Spleen (tissue), 11 donors: ENCODE results near the gene CDK18. TPM values are rescaled to one million over a fixed set of nuclear protein-coding genes. Genes with fewer than 3 reads are reported as not detected.
A peak's percentile ranks its signal among the peaks of the same experiment; 100 is the strongest.

Experiments used
- DNase-seq: peaks from one replicate; pipeline ENCODE4 v3.0.0-alpha.2; 2020
- H3K27ac ChIP-seq, 8 donors: fragments of 200-600 bp; sonication (generic) in 7 of 8; 1 replicate in 4 of 8; 2 replicates in 4 of 8; pipeline versions ENCODE4 v1.5.0 to v1.8.0; 2016 to 2021; ENCODE audit warnings: inconsistent platforms in 4 of 8, mild to moderate bottlenecking in 4 of 8, moderate library complexity in 1 of 8
- H3K27me3 ChIP-seq, 7 donors: fragments of 200-600 bp; sonication (generic) in 6 of 7; replicated peaks in 1 of 7; 1 replicate in 4 of 7; 2 replicates in 3 of 7; pipeline versions ENCODE4 v1.5.0 to v1.8.0; 2016 to 2021; ENCODE audit warnings: inconsistent platforms in 3 of 7, mild to moderate bottlenecking in 1 of 7
- H3K36me3 ChIP-seq, 6 donors: fragments of 200-600 bp; sonication (generic) in 5 of 6; 1 replicate in 4 of 6; 2 replicates in 2 of 6; pipeline versions ENCODE4 v1.5.0 to v1.8.0; 2016 to 2021; ENCODE audit warnings: inconsistent platforms in 2 of 6
- H3K4me1 ChIP-seq, 6 donors: fragments of 200-600 bp; sonication (generic) in 5 of 6; 1 replicate in 3 of 6; 2 replicates in 3 of 6; pipeline versions ENCODE4 v1.5.0 to v1.8.0; 2016 to 2021; ENCODE audit warnings: inconsistent platforms in 3 of 6
- H3K4me3 ChIP-seq, 8 donors: fragments of 200-600 bp; sonication (generic) in 7 of 8; 1 replicate in 4 of 8; 2 replicates in 4 of 8; pipeline versions ENCODE4 v1.5.0 to v1.8.0; 2016 to 2021; ENCODE audit warnings: inconsistent platforms in 4 of 8, mild to moderate bottlenecking in 4 of 8, moderate library complexity in 2 of 8
- H3K9me3 ChIP-seq, 8 donors: fragments of 200-600 bp; sonication (generic) in 7 of 8; 1 replicate in 4 of 8; 2 replicates in 4 of 8; pipeline versions ENCODE4 v1.5.0 to v1.8.0; 2016 to 2021; ENCODE audit warnings: inconsistent platforms in 4 of 8
- POLR2A ChIP-seq, 3 donors: fragments of 450-650 bp; IDR thresholded peaks; one replicate each; pipeline ENCODE4 v1.5.1; 2017; ENCODE audit warnings: antibody characterized with exemption in 3 of 3, mild to moderate bottlenecking in 1 of 3
- POLR2AphosphoS5 ChIP-seq, 3 donors: sonication (generic); formaldehyde crosslinking; IDR thresholded peaks; one replicate each; pipeline ENCODE4 v1.5.1; 2017; ENCODE audit warnings: antibody characterized with exemption in 3 of 3
- WGBS, 5 donors: extraction: QIAGEN DNeasy Blood & Tissue Kit in 3 of 5; methylation state at CpG; one replicate each; pipeline versions ENCODE4 v1.1.5 to v1.1.7; 2013 to 2018; 5-methylcytosine and 5-hydroxymethylcytosine counted together
- intact Hi-C: fragments of 100-400 bp; cut with DNase I; formaldehyde crosslinking; loops from one replicate; pipeline ENCODE4 v1.15.0; 2023; ENCODE audit warnings: low total_unique reads
- polyA plus RNA-seq, 3 donors: library from polyadenylated mRNA; stranded (reverse); fragments of 200-250 nt; gene quantifications; one replicate each; pipeline ENCODE4 v1.2.1, GENCODE V29; 2013
- total RNA-seq, 7 donors: library from RNA; depleted of rRNA in 3 of 7; stranded (reverse); fragments of >200 nt in 3 of 7; fragmentation: NEBNext Ultra II Directional in 4 of 7; extraction: Animal tissue kit (Norgen Biotek cat#: 25700) in 4 of 7; gene quantifications; one replicate each; pipeline versions ENCODE4 v1.1.0 to v1.2.1, GENCODE V29; 2016 to 2021
- TF ChIP-seq, protein P1 (sequence below), 11 experiments: fragments of 200-600 bp in 7 of 11; fragments of 450-650 bp in 4 of 11; sonication (generic) in 4 of 11; IDR thresholded peaks in 8 of 11; conservative IDR thresholded peaks in 3 of 11; 1 replicate in 7 of 11; 2 replicates in 4 of 11; pipeline versions ENCODE4 v1.4.0 to v1.8.0; 2016 to 2021; ENCODE audit warnings: antibody characterized with exemption in 11 of 11, inconsistent platforms in 4 of 11, mild to moderate bottlenecking in 1 of 11
- donor health status: healthy with polysubstance abuse.
- donor health status: DM: no; HTN: no; CAD: no; lungs with moderate emphysema.
- donor health status: DM: no; HTN: no; CAD: no.
- donor health status: Bipolar disorder and iron deficiency.
- donor health status: healthy.
- donor health status: DM: no; HTN: no; CAD: no.
- donor health status: DM: yes; HTN: yes; CAD: no.

The CDK18 gene
- total and polyA plus RNA-seq, 10 donors: 3.5 to 25.3 (median 17.8) TPM

- Histone ChIP-seq H3K27me3 (peaks cover 0 to 73% (median 32%) of the 10 kb centered on the region in 7 donors), H3K4me1 (peaks cover 0 to 16% (median 12%) of the 10 kb centered on the region in 6 donors), H3K27ac (no peak overlapping the region), H3K4me3 (peak overlapping the region in 4 of 8 donors; percentile 28 to 66 (median 36)), H3K9me3 (no peaks in the 10 kb centered on the region), H3K36me3 (no peaks in the 10 kb centered on the region)
- no peak for TF ChIP-seq POLR2AphosphoS5 (IDR thresholded peaks at IDR 0.05)
- TF ChIP-seq, protein P1, sequence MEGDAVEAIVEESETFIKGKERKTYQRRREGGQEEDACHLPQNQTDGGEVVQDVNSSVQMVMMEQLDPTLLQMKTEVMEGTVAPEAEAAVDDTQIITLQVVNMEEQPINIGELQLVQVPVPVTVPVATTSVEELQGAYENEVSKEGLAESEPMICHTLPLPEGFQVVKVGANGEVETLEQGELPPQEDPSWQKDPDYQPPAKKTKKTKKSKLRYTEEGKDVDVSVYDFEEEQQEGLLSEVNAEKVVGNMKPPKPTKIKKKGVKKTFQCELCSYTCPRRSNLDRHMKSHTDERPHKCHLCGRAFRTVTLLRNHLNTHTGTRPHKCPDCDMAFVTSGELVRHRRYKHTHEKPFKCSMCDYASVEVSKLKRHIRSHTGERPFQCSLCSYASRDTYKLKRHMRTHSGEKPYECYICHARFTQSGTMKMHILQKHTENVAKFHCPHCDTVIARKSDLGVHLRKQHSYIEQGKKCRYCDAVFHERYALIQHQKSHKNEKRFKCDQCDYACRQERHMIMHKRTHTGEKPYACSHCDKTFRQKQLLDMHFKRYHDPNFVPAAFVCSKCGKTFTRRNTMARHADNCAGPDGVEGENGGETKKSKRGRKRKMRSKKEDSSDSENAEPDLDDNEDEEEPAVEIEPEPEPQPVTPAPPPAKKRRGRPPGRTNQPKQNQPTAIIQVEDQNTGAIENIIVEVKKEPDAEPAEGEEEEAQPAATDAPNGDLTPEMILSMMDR (IDR thresholded peaks at IDR 0.05 in 8 of 11, conservative IDR thresholded peaks at IDR 0.05 in 3 of 11): peak in 1 of 11 experiments; percentile 1
- intact Hi-C loops: no loop called here
- no peak for DNase-seq
- WGBS, 5 donors: 27 to 40% (median 34%) methylated on average over 11 to 22 of the region's 22 CpGs
Observed at GRCh38 chr1:205569411-205570172, 65.1 kb downstream of the CDK18 start.

GRCh38 chr1:205570173-205570501 is 65.7 kb downstream of the CDK18 start:
- intact Hi-C loops: no loop called here
- no peaks in the 10 kb centered on the region for H3K9me3 ChIP-seq
- peaks cover 0 to 16% (median 12%) of the 10 kb centered on the region in 6 donors for H3K4me1 ChIP-seq
- H3K27ac ChIP-seq: no peak overlapping the region
- WGBS, 5 donors: 84 to 90% (median 87%) methylated on average over 7 of the region's 7 CpGs
- peaks cover 0 to 67% (median 32%) of the 10 kb centered on the region in 7 donors for H3K27me3 ChIP-seq
- H3K4me3 ChIP-seq: no peak overlapping the region
- TF ChIP-seq, protein P1 (IDR thresholded peaks at IDR 0.05 in 8 of 11, conservative IDR thresholded peaks at IDR 0.05 in 3 of 11): no peak
- no peaks in the 10 kb centered on the region for H3K36me3 ChIP-seq
- no peak for DNase-seq

- H3K9me3 ChIP-seq: no peaks in the 10 kb centered on the region
- H3K27ac ChIP-seq: no peak overlapping the region
- H3K36me3 ChIP-seq: no peaks in the 10 kb centered on the region
- TF ChIP-seq POLR2AphosphoS5 (IDR thresholded peaks at IDR 0.05) (no peak), POLR2A (IDR thresholded peaks at IDR 0.05) (no peak)
- TF ChIP-seq, protein P1 (IDR thresholded peaks at IDR 0.05 in 8 of 11, conservative IDR thresholded peaks at IDR 0.05 in 3 of 11): no peak
- no peak overlapping the region for H3K4me3 ChIP-seq
- H3K27me3 ChIP-seq: peaks cover 0 to 61% (median 32%) of the 10 kb centered on the region in 7 donors
- H3K4me1 ChIP-seq: peaks cover 0 to 16% (median 12%) of the 10 kb centered on the region in 6 donors
- WGBS, 5 donors: 76 to 89% (median 82%) methylated on average over 2 of the region's 2 CpGs
- DNase-seq: no peak
- intact Hi-C loops: no loop called here
Observed at GRCh38 chr1:205570796-205571537, 66.5 kb downstream of the CDK18 start.

- Histone ChIP-seq H3K36me3 (no peaks in the 10 kb centered on the region), H3K4me3 (no peak overlapping the region), H3K27me3 (peaks cover 0 to 58% (median 30%) of the 10 kb centered on the region in 7 donors), H3K27ac (no peak overlapping the region), H3K9me3 (no peaks in the 10 kb centered on the region), H3K4me1 (peaks cover 0 to 16% (median 12%) of the 10 kb centered on the region in 6 donors)
- WGBS, 5 donors: 70 to 85% (median 78%) methylated on average over 4 of the region's 4 CpGs
- DNase-seq: no peak
- intact Hi-C loops: no loop called here
- TF ChIP-seq, protein P1 (IDR thresholded peaks at IDR 0.05 in 8 of 11, conservative IDR thresholded peaks at IDR 0.05 in 3 of 11): no peak
- TF ChIP-seq POLR2A (IDR thresholded peaks at IDR 0.05) (no peak), POLR2AphosphoS5 (IDR thresholded peaks at IDR 0.05) (no peak)
Observed at GRCh38 chr1:205571747-205572146, 67.3 kb downstream of the CDK18 start.
